Activated CD8-positive, alpha-beta memory T cell treated with anti-CD3 and anti-CD28 coated beads, Interleukin-2, amount 50 U/mL, for 24 hours (primary cell): Measurements from ENCODE around the gene GOLGA6L2.
"Not testable (repeated sequence)": the region's sequence is repeated elsewhere in the genome, so short reads cannot be mapped to it uniquely, and the experiment has no call there.

Experiments used
- DNase-seq: peaks from one replicate; pipeline ENCODE4 v3.0.0-alpha.2; 2020; ENCODE audit errors: extremely low read depth

GOLGA6L2 gene

DNA sequence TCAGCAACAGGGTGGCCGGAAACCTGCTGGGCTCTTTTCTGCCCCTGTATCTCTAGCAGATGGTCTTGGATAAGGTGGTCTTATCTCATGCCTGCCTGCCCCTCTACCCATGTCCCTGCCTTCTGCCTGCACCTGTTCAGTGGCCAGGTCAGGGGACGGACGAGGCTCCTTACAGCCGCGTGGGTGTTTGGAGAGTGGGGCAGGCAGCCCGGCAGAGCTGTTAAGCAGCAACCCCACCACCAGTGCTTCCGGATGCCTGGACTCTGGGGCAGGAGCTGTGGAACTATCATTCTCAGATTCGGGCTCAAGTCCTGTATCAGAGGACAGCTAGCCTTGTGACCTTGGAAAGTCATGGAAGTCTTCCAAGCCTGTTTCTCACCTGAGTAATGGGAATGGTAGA, 21.7 kb downstream of the GOLGA6L2 start:
- not testable (repeated sequence) for DNase-seq

DNA sequence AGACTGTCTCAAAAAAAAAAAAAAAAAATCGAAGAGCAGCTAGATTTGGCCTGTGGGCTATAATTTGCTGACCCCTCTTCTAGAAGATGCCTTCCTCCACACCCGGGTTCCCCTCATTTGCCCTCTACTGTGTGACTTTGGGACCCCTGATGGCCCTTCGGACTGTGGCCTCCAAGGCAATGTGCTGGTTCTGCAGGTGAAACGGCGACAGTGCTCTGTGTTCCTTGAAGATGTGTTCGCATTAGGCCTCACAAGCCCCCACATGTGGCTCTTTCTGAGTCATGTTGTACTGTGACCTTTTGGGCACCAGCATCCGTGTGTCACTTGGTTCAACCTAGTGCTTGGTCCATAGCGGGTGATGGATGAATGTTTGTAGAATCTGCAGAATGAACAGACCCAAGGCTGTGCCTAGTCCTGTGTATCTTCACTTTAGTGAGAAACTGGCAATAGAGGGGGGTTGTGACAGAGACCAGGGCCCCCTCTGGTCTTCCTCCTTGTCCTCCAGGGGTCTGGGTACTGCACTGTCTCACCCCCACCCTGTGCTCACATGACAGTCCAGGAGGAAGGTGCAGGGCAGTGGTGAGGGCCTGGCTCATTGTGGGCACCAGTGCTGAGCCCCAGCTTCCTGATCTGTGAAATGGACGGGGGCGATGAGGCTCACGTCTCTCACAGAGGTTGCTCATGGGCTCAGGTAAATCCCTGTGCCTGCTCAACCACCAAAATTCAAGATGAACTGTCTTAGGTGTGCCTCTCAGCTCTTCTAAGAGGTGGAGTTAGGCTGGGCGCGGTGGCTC, 22.7 kb downstream of the GOLGA6L2 start:
- no peak for DNase-seq

DNA sequence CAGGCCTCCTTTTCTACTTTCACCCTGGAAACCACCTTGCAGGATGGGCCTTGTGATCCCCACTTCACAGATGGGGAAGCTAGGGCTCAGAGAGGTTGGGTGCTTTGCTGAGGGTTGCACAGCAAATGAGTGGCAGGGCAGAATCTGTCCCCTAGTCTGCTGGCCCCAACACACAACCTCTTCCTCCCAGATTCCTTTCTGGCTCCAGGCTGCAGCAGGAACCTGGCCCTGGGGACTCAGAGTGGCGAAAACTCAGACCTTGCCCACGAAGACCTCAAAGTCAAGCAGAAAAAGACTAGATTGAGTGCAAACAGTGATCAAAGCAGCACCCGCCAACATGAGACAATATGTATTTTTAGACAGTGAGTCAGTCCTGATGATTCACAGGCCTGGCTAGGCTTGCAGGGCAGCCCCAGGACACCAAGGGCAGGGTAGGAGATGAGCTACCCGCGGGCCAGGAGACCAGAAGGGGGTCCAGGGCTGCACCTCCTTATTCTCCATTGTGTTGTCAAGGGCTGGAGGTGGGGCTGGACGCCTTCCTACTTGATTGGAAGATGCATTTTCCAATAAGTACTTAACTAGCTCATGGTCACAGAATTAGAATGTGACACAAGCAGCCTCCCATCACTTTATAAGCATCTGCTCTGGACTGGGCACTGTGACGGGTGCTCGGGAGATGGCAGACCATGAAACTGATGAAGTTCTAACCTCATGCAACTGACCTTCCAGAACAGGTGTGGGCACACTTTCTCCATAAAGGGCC, 23.9 kb downstream of the GOLGA6L2 start:
- no peak for DNase-seq

DNA sequence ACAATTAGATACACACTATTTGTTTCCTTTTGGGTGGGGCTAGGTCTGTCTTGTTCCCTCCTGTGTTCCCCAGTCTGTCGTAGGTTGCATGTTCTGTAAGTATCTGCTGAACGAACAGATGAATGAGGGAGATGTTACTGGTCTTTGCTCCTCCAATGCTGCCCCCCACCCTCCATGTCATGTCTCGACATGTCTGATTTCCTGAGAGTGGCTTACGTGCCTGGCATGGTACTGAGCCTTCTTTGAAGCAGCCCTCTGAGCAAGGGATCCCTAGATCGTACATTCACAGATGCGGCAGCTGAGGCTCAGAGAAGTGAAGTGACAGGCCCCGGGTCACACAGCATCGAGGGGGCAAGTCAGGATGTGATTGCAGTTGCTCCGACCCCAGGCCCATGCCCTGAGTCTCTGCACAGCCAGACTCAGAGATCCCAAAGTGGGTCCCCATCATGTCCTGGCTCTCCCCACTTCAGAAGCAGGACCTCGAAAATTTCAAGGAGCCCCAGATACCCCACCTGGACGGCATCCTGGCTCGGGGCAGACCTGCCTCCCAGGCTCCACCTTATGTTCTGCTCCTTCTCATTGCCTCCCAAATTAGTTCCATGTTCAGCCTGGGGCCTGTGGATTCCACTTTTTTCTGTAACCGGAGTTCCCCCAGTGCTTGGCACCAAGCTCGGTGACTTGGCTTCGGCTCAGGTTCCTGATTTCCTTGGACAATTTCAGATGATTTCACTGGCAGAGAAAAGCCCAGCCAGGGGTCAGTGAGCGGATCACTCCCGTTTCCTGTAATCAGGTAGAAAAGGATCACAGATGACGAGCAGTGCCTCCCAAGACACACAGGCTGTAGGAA, 24.7 kb downstream of the GOLGA6L2 start:
- no peak for DNase-seq

DNA sequence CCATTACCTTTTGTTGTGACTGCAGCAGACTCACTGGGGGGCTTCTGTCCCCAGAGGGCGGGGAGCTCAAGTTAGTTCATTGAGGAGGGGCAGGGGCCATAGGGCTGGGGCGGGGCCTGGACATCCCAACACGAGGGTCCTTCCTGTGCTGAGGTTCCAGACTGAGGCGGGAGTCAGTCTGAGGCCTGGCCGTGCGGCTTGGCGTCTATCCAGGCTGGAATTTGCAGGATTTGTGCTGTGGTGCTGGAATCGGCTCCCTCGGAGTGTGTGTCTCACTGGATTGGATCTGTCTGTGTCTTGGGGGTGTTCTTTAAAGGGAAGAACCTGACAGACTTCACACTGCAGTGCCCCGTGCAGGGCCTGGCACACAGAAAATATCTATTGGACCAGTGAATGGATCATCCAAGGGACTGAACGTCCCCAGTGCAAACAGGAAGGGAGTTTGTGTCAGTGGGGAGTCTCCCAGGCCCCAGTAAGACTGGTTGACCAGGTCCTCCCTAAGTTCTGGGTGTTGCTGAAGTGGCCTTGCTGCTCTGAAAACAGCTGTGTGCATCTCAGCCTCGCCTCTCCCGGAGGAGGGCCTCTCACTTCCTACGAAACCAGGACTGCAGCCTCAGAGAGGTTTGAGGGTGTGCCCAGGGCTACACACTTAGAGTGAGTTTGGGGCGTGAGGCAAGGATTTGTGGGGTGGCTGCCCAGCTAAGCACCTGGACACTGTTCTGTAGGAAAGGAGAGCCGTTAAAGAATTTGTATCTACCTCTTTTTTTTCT, 26.1 kb downstream of the GOLGA6L2 start:
- no peak for DNase-seq

DNA sequence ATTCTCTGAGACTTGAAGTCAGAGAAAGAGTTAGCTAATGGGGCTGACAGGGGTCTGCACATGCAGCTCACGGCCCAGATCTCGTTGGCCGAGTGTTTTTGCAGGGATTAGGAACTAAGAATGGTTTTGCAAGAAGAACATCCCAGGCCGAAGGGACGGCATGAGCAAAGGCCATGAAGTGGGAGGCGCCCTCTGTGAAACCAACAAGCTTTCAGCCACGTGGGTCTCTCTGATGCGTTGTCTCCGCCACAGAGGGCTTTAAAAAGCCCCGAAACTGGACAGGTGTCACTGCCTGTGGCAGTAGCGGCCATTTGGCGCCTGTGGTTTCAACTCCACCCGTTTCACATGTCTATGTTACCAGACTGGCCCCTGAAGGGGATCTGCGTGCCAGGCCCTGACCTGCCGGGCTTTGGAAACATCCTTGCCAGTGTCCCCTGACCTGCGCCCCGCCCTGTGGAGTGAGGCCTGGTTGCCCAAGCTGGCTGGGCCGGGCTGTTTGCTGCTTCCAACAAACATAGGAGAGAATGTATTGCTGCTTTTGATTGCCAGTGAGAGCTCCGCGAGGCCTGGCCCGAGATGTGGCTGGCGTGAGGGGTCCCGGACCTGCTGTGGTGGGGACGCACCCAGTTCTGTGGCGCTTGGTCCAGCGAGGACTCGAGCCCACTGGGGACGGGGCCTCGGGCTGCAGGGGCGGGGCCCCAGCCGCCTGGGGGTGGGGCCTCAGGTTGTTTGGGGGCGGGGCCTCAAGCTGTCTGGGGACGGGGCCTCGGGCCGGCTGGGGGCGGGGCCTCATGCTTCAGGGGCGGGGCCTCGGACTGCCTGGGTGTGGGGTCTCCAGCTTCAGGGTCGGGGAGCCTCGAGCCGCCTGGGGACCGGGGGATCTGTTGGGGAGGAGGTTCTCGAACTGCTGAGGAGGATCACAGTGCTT, 30.4 kb downstream of the GOLGA6L2 start:
- DNase-seq: no peak

DNA sequence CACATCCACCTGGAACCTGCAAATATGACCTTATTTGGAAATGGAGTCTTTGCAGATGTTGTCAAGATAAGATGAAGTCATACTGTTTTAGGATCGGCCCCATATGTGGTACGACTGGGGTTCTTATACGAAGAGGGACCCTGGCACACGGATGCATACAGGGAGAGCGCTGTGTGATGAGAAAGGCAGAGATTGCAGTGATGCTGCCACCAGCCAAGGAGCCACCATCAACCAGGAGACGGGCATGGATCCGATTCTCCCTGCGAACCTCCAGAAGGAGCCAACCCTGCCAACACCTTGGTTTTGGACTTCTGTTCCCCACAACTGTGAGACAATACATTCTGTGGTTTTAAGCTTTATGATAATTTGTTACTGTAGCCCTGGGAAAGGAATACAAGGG, 31.2 kb downstream of the GOLGA6L2 start:
- not testable (repeated sequence) for DNase-seq

DNA sequence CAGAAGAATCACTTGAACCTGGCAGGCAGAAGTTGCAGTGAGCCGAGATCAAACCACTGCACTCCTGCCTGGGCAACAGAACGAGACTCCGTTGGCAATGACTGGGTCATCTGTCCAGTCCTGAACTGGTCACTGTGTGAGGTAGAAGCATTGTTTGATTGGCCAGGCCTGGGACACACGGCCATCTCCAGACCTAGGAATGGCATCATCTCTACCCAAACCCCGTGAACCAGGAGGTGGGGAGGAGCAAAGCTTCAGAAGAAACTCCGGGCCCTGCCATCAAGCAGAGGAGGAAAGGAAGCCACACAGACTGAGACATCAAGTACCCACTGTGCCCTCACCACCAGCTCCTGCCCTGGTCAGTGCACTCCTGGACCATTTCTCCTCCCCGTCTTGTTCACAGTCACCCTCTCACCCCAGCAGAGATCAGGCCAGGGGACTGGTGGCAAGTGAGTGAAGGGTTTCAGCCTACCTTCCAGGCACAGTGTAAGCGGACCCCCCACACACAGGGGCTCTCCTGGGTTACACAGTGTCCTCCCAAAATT, 31.6 kb downstream of the GOLGA6L2 start:
- no peak for DNase-seq

DNA sequence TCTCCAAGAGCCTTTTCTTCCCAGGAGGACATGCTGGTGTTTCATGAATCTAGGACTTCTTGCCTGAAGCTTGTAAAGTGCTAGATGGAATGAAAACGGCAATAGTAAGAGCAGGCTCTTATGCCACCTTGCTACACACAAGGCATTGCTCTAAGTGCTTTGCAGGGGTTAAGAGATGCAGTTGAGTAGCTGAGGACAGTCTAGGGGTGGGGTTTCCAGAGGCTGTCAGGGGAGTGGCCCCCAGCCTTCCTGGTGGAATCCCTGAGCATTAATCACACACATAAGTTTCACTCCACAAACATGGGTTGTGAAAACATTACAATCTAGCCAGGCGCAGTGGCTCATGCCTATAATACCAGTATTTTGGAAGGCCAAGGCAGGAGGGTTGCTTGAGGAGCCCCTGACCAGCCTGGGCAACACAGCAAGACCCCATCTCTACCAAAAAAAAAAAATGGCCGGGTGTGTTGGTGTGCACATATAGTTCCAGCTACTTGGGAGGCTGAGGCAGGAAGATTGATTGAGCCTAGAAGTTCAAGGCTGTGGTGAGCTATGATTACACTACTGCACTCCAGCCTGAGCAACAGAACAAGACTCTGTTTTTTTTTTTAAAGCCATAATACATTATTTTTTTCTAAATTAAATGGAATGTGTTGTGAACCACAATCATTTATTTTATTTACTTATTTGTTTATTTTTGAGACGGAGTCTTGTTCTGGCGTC, 34.0 kb downstream of the GOLGA6L2 start:
- not testable (repeated sequence) for DNase-seq

DNA sequence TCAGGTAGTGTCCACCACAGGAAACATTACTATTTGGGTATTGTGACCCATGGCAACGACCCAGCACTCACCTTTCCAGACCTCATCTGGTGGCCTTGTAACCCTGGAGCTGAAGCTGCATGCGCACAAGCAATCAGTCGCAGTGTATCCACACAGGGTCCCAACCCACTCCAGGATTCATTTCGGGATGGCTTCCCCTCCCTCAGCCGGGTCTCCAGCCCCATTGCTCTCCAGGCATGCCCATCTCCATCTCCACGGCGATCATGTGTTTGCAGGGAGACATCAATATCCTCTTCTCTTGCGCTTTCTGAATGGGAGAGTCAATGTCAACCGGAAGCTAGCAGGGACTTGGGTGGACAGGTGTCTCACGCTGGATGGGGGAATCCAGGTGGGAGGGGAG, 35.2 kb downstream of the GOLGA6L2 start:
- DNase-seq: no peak

DNA sequence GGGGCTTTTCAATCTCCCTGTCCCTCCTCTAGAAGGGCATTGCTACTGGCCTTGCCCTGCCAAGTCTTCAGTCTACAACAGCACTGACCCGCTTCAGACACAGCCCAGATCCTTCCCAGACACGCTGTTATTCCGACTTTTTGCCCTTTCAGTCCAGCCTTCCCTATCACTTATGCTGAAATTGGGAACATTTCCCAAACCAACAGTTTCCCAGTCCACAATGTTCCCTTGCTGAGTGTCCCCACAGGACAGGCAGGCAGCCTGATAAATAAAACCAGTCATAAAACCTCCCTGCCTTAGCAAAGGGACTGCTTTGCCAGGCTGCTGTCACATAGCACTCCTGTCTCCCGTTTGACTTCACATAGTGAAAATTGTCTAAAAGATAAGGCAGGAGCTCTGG, 43.5 kb downstream of the GOLGA6L2 start:
- DNase-seq: no peak

DNA sequence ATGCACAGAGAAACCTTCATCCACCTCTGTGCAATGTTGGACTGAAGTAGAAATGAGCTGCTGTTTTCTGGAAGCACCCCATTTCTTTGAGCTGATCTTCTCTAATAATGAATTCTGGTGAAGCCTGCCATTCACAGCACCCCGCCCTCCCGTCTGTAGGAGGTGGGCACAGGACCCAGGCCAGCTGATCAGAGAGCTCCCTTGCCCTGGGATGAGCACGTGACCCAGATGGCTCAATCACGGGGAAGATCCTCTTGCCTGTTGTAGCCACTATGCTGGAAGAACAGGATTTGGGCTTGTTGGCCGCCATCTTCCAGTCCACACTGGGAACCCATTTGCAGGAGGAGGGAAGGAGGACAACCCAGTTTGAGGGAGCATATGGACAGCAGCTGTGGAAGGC, 44.5 kb downstream of the GOLGA6L2 start:
- no peak for DNase-seq

DNA sequence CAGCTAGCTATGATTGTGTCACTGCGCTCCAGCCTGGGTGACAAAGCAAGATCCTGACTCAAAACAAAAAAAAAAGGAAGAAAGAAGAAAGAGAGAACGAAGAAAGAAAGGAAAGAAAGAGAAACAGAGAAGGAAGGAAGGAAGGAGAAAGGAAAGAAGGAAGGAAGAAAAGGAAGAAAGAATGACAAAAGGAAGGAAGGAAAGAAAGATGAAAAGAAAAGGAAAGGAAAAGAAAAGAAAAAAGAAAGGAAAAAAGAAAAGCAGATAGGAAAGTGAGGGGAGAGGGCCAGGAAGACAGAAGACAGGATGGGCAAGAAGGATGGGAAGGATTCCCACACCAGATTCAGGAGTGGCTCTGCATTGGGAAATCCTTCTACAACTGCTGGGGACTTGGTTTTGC, 44.9 kb downstream of the GOLGA6L2 start:
- DNase-seq: no peak

DNA sequence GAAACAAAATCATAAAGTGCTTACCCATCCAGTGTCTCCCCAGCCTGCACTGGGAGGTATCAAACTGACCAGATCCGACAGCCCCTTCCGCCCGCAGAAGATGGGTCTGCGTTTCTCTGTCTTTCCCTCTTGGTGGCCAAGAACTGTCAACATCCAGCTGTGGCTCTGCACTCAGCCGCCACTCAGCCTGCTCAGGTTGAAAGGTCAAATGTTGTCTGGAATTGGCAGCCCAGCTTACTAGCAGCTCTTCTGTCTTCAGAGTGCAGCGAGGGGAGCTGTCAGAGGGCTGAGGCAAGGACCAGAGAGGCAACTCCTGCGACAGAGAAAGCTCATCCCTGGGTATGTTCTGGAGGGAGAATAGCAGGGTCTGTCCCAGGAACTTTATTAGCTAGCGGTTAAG, 45.4 kb downstream of the GOLGA6L2 start:
- DNase-seq: no peak

DNA sequence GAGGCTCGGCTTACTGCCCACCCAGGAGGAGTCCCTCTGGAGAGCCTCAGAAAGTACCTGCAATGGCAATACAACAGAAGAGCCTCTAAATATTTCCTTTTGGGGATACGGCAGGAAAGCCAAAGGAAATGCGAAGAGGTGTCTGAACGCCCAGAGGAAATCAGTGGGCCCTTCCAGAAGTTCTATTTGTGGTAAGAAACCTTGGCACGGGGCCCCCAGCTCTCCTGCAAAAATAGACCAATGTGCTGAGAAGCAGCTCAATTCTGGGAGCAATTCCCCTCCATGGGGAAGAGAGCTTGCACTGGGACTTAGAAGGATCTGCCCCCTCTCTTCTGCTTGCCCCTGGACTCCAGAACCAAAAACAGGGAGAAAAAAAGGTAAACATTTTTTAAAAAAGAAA, 47.8 kb downstream of the GOLGA6L2 start:
- not testable (repeated sequence) for DNase-seq

DNA sequence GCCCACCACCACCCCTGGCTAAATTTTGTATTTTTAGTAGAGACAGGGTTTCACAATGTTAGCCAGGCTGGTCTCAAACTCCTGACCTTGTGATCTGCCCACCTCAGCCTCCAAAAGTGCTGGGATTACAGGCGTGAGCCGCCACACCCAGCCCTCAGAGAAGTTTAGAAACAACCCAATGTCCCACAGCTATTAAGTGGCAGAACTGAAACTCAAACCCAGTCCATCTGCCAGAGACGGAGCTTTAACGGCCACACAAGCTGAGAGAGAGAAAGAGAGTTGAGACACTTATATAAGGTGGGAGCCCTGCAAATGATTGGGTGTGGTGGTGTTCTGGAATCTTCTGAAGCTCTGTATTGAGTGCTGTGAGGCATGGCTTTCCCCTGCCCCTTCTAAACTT, 48.7 kb downstream of the GOLGA6L2 start:
- DNase-seq: not testable (repeated sequence)

DNA sequence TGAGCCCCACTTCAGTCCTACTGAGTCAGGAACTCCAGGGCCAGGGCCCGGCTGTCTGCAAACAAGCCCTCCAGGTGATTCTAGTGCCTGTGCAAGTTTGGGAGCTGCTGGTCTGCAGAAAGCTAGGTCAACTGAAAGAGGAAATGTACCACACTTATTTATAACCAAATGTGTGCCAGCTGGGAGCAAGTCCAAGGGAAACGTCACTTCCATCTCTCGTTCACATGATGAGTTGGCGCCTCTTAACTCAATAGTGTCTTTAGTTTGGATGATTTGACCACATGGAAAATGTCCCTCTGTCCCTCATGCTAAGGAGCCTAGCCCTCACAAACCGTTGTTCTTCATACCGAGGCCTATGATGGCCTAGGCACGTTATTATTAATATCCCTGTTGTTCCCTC, 49.3 kb downstream of the GOLGA6L2 start:
- no peak for DNase-seq

DNA sequence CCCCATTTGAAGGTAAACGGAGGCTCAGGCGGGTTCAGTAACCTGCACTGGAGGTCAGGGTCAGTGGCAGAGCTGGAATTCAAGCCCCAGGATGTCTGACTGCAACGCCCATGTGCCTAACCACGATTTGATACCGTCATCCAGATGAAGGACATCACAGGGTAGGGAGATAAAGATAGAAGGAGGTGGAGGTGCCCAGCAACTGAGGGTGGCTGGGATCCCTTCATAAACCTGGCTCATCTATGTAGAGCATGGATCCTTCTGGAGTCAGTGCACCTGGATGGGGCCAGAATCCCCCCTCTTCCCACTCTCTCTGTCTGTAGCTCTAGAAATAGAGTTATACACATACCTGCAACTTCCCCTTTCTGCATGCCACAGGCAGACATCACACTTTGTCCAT, 51.2 kb downstream of the GOLGA6L2 start:
- DNase-seq: no peak

DNA sequence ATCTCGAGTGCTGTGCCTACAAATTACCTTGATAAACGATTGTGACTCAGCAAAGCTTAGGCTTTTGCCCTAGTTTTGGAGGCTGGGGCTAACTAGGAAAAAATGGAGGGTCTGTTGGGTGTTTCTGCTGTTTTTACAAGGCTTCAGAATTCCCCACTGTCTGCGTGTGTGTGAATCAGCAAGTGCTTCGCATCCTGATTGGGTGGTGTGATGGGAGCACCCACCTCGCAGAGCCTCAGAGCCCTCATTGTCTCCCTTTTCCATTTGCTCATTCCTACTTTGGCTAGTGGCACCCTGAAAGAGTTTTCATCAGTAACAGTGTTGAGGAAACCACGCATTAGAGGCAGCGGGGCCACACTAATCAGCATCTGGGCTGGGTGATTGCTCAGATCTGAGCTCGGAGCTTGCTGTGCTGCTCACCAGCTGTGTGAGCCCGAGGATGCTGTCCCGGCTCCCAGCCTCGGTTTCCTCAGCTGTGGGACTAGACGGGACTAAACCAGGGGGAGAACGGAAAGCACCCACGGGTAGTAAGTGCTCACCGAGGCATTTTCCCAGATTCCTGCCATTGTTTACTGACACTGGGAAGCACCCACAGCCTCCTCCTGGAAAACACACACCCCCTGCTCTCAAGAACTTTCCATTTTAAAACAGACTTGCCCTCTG, 51.9 kb downstream of the GOLGA6L2 start:
- no peak for DNase-seq
